ENCODE measurements around the gene GGPS1.
"Not testable (repeated sequence)": the region's sequence is repeated elsewhere in the genome, so short reads cannot be mapped to it uniquely, and the experiment has no call there.

GGPS1 gene

DNA sequence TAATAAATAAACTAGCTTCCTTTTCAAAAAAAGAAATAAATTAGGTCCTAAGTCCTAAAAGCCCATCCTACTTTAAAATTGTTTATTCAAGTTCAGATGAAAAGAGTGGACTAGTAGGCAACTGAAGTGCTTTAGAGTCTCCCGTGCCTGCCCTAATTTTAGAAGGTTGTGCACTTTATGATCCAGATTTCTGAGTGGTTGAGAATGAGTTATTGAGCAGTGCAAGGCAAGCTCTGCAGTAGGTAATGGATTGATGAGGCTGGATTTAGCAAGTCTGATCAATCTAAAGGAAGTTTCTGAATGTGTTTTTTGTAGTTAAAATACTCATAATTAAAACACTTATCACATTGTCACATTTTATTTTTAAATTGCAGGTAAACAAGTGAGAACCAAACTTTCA lies 13.0 kb downstream of the GGPS1 start:
- DNase-seq, result no peak

DNA sequence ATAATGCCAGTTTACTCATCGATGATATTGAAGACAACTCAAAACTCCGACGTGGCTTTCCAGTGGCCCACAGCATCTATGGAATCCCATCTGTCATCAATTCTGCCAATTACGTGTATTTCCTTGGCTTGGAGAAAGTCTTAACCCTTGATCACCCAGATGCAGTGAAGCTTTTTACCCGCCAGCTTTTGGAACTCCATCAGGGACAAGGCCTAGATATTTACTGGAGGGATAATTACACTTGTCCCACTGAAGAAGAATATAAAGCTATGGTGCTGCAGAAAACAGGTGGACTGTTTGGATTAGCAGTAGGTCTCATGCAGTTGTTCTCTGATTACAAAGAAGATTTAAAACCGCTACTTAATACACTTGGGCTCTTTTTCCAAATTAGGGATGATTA lies 13.7 kb downstream of the GGPS1 start:
- DNase-seq, result no peak

DNA sequence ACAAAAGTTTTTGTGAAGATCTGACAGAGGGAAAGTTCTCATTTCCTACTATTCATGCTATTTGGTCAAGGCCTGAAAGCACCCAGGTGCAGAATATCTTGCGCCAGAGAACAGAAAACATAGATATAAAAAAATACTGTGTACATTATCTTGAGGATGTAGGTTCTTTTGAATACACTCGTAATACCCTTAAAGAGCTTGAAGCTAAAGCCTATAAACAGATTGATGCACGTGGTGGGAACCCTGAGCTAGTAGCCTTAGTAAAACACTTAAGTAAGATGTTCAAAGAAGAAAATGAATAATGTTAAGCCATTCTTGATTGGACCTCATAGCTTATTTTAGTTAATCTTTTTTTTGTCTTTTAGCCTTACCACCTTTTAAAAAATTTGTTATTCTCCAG lies 14.1 kb downstream of the GGPS1 start:
- no peak for DNase-seq

DNA sequence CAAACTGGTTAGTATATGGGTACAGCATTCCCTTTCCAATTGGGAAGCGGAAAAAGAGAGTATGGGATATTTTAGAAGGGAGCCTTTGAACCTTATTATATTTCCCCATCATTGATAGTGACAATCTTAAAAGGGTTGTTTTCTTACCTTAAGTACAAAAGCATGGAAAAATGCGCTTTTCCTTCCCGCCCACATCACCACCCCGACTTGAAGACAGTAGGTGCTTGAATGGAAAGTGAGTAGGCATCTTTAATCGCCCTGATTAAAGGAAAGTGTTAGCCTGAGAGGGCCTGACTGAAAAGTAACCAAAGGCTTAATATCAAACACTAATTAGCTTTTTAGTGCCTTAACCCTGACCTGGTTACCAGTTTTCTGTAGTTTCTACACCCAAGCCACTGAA lies 15.4 kb downstream of the GGPS1 start:
- DNase-seq, result no peak

DNA sequence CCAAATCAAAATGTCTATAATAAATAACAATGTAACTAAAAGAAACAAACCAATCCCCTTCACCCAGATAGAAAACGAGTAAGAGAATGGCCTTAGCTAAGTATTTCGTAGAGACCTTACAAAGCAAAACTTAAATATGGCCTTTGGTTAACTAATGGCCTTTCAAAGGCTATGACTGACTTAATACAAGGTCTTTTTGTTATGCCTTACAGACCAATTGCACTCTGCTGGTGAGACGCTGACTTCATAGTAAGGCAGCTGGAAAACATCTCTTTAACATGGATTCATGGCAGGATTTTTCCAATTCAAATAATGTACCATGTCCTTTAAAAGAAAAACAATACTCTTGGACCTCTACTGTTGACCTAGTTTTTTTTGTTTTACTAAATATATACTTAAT lies 23.1 kb downstream of the GGPS1 start:
- DNase-seq, result no peak

DNA sequence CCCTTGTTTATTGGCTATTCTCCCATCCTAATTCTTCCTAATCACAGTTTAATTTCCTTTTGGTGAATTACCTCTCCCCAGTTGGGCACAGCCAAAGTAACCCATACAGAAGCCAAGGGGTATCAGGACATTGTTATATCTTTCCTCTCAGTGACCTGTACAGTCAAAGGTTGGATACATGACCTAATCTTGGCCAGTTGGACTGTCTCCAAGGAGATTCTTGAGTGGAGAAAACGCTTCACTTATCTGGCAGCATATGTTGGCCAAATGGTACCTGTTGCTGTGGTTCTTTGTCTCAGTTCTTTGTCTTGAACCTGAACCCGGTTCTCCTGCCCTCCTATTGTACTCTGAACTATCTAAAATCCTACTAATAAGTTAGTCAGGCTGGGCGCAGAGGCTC lies 23.5 kb downstream of the GGPS1 start:
- no peak for DNase-seq

DNA sequence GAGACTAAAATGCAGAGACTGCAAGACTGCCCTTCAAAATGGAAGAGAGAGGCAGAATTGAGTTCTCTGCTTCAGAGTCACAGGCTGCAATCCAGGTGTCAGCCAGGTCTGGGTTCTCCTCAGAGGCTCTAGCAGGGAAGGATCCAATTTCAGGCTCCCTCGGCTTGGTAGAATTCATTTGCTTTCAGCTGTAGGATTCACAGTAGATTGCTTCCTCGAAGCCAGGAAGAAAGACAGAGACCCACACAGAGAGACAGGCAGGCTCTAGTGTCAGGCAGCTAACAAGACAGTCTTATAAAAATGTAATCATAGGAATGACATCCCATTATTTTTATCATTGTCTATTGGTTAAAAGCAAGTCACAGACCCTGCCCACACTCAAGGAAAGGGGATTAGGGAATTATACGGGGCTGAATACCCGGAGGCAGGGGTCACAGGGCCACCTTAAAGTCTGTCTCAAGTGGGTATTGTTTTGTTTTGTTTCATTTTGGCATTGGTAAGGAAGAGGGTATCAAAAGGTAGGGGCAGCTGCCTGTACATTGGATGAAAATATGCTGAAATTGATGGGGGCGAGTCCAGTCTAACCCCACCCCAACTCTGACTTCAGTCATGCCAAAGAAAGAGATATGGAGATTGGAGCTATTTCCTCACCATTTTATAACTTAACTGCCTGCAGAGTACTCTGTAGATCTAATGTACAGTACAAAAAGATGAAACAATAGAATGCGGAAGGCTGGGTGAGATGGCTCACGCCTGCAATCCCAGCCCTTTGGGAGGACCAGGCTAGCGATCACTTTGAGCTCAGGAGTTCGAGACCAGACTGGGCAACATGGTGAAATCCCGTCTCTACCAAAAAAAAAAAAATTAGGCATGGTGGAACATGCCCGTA lies 29.4 kb downstream of the GGPS1 start:
- no peak for DNase-seq

DNA sequence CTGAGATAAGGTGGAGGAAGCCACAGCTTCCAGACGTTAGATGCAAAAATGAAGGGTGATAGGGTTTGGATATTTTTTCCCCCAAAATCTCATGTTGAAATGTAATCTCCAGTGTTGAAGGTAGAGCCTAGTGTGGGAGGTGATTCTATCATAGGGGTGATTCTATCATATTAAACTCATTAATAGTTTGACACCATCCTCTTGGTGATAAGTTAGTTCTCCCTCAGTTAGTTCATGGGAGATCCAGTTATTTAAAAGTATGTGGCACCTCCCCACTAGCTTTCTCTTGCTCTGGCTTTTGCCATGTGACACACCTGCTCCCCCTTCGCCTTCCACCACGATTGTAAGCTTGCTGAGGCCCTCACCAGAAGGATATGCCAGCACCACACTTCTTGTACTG lies 30.5 kb downstream of the GGPS1 start:
- no peak for DNase-seq

DNA sequence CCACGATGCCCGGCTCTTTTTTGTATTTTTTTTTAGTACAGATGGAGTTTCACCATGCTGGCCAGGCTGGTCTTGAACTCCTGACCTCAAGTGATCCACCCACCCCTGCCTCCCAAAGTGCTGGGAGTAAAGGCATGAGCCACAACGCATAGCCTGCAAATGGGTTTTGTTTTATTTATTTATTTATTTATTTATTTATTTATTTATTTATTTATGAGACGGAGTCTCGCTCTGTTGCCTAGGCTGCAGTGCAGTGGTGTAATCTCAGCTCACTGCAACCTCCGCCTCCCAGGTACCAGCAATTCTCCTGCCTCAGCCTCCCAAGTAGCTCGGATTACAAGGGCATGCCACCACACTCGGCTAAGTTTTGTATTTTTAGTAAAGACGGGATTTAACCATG lies 35.8 kb downstream of the GGPS1 start:
- DNase-seq, result not testable (repeated sequence)

DNA sequence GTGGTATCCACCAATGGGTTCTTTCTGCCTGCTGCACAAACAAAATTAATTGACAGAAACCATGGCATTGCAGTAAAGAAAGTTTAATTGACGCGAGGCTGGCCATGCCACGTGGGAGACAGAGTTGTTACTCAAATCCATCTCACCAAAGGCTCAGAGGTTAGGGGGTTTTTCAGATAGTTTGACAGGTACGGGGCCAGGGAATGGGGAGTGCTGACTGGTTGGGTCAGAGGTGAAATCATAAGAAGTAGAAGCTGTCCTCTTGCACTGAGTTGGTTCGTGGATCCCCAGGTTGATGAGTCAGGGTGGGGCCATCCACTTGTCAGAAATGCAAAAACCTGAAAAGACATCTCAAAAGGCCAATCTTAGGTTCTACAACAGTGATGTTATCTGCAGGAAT lies 37.9 kb downstream of the GGPS1 start:
- no peak for DNase-seq

DNA sequence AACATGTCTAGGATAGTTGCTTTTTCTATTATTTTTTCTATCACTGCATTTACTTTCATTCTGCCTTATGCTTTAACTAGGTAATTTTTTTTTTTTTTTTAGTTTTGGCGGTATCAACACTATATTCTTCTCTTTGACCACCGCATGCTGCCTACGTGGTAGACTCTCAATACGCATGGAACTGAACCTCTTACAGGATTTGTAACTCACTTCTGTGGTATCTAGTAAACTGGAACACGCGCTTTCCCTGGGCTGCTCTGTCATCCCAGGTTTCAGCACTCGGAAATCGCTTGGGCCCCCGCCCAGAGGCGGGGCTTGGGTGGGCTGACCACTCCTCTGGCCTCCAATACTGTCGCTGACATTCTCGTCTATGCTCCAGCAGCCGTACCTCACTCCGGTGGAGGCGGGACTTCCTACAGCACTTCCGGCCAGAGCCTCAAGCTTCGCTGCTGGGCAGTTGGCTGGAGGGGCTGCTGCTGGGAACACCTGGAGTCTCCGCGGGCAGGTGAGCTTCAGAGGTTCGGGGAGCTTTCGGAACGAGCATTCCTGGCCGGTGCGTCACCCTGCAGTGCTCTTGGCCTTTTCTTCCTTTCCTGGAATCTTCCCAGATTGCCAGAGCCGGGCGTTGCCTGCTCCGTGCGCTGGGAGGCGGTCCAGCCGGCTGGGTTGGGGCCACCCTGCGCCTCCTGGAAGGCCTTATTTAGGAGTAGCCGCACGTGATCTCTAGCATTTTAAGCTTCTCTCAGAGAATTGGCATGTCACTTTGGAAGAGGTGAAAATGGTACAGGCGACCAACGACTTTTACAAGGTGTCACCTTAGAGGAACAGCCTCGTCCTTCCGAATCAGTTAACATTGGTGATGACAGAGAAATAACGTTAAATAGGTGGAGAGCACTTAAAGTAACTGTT lies 38.9 kb downstream of the GGPS1 start, which contains the start of gene TBCE:
TBCE (plus strand) TSS at position 428 of the 909 bp plus-strand sequence. CDS start 12,623 bp downstream, outside the sequence.
- DNase-seq, result peak; percentile 68

DNA sequence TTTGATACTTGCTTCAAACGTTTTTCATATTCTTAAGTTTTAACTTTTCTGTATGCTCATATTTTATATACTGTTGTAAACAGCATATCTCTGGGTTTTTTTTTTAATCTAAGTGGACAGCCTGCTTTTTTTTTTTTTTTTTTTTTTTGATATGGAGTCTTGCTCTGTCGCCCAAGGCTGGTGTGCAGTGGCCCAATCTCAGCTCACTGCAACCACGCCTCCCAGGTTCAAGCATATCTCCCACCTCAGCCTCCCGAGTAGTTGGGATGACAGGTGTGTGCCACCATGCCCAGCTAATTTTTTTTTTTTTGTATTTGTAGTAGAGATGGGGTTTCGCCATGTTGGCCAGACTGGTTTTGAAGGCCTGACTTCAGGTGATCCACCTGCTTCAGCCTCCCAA lies 40.1 kb downstream of the GGPS1 start:
- DNase-seq, result no peak

DNA sequence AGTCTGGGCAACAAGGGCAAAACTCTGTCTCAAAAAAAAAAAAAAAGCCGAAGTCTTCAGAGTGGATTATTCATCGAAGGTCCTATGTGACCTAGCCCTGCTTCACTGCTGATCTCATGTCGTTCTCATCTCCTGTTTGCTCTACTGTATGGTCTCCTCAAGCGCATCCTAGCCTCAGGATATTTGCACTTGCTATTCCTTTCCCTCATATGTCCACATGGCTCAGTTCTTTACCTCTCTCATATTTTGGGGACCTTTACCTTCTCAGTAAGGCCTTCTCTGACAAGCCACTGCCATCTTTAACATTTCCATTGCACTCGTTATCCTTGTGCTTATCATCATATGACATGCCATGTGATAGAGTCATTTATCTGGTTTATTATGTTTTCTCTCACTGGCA lies 41.4 kb downstream of the GGPS1 start:
- DNase-seq, result no peak

DNA sequence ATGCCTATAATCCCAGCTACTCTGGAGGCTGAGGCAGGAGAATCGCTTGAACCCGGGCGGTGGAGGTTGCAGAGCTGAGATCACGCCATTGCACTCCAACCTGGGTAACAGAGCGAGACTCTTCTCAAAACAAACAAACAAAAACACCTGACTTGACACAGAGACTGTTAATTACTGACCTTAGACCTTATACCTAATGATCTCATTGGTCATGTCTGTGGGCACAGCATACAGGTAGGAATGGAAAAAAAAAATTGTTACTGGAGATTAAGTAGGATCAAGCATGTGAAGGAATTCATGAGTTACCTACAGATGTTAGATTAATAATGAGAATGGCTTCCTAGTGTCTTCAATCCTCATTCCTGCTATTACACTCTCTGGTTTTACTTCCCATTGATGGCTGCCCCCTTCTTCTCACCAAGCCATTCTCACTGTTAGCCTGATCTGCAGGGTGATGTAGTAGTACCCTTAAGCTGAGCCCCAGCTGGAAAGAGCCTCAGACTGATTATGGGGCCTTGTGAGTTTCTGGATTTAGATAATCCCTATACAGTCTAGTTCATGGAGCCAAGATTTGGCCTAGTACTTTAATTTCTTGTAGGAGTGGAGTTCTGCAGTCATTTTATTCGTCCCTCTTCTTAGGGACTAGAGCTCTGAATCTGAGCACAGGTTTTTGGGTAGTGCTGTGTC lies 47.7 kb downstream of the GGPS1 start:
- DNase-seq, result no peak

DNA sequence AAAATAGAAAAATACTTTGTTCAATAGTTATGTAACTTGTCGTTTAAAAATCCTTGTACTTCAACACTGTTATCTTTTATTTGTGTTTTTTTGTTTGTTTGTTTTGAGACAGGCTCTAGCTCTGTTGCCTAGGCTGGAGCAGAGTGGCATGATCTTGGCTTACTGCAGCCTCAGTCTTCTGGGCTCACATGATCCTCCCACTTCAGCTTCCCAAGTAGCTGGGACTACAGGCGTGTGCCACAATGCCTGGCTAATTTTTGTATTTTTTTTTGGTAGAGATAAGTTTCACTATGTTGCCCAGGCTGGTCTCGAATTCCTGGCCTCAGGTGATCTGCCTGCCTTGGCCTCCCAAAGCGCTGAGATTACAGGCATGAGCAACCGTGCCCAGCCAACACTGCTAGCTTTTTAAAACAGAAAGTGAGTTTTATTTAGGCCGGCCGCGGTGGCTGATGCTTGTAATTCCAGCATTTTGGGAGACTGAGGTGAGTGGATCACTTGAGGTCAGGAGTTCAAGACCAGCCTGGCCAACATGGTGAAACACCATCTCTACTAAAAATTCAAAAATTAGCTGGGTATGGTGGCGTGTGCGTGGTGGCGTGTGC lies 49.9 kb downstream of the GGPS1 start:
- DNase-seq, result not testable (repeated sequence)

DNA sequence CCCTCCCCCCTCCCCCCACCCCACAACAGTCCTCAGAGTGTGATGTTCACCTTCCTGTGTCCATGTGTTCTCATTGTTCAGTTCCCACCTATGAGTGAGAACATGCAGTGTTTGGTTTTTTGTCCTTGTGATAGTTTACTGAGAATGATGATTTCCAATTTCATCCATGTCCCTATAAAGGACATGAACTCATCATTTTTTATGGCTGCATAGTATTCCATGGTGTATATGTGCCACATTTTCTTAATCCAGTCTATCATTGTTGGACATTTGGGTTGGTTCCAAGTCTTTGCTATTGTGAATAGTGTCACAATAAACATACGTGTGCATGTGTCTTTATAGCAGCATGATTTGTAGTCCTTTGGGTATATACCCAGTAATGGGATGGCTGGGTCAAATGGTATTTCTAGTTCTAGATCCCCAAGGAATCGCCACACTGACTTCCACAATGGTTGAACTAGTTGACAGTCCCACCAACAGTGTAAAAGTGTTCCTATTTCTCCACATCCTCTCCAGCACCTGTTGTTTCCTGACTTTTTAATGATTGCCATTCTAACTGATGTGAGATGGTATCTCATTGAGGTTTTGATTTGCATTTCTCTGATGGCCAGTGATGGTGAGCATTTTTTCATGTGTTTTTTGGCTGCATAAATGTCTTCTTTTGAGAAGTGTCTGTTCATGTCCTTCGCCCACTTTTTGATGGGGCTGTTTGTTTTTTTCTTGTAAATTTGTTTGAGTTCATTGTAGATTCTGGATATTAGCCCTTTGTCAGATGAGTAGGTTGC lies 53.8 kb downstream of the GGPS1 start:
- DNase-seq, result not testable (repeated sequence)

DNA sequence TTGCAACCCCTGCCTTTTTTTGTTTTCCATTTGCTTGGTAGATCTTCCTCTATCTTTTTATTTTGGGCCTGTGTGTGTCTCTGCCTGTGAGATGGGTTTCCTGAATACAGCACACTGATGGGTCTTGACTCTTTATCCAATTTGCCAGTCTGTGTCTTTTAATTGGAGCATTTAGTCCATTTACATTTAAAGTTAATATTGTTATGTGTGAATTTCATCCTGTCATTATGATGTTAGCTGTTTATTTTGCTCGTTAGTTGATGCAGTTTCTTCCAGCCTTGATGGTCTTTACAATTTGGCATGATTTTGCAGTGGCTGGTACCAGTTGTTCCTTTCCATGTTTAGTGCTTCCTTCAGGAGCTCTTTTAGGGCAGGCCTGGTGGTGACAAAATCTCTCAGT lies 57.3 kb downstream of the GGPS1 start:
- DNase-seq, result not testable (repeated sequence)

DNA sequence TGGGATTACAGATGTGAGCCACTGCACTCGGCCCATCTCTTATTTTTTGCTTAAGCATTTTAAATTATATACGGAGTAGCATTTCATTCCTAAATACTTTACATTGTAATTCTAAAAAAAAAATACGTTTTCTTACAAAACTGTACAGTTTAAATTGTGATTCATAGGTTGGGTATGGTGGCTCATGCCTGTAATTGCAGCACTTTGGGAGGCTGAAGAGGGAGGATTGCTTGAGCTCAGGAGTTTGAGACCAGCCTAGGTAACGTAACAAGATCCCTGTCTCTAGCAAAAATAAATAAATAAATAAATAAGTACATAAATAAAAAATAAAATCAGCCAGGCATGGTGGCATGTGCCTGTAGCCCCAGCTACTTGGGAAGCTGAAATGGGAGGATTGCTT lies 63.5 kb downstream of the GGPS1 start:
- no peak for DNase-seq

Measured in effector CD4-positive, alpha-beta T cell (primary cell).